Activated CD4-positive, alpha-beta T cell treated with anti-CD3 and anti-CD28 coated beads, Interleukin-2, Interleukin-6, amounts not matched to agents 100 ng/mL and 50 ng/mL, durations not matched to agents 16 hours and 8 hours (primary cell): Measurements from ENCODE around the gene LAGE3.

Experiments used
- DNase-seq: peaks from one replicate; pipeline ENCODE4 v3.0.0-alpha.2; 2020

LAGE3 gene

GRCh38 chrX:154478728-154479622, at the start of gene LAGE3:
Gene LAGE3 (minus strand): TSS chrX:154479281. CDS start chrX:154478915, 366 bp downstream.
- peak; percentile 95 for DNase-seq

GRCh38 chrX:154526901-154527675, 48.0 kb upstream of the LAGE3 start:
- peak; percentile 69 for DNase-seq

- DNase-seq: no peak
These were observed 46.8 kb upstream of the LAGE3 start for GRCh38 chrX:154525606-154526490.

GRCh38 chrX:154519389-154519788, 40.3 kb upstream of the LAGE3 start:
- DNase-seq: no peak

- DNase-seq: no peak
These were observed 38.2 kb upstream of the LAGE3 start for GRCh38 chrX:154517101-154517781.

GRCh38 chrX:154516656-154517100, 37.6 kb upstream of the LAGE3 start:
- no peak for DNase-seq

- peak; percentile 96 for DNase-seq
These were observed 37.0 kb upstream of the LAGE3 start, which contains the start of gene FAM3A for GRCh38 chrX:154515966-154516655. Gene FAM3A (minus strand): TSS chrX:154516232. CDS start chrX:154515772, 460 bp downstream.

GRCh38 chrX:154515090-154515965, 36.2 kb upstream of the LAGE3 start:
- no peak for DNase-seq

GRCh38 chrX:154513716-154514115, 34.6 kb upstream of the LAGE3 start:
- DNase-seq: no peak

GRCh38 chrX:154512879-154513553, 33.9 kb upstream of the LAGE3 start:
- no peak for DNase-seq

- DNase-seq: no peak
These were observed 32.7 kb upstream of the LAGE3 start for GRCh38 chrX:154511761-154512160.

- no peak for DNase-seq
These were observed 30.4 kb upstream of the LAGE3 start for GRCh38 chrX:154509455-154509854.

- DNase-seq: no peak
These were observed 29.3 kb upstream of the LAGE3 start for GRCh38 chrX:154508384-154508745.

GRCh38 chrX:154507673-154508383, 28.7 kb upstream of the LAGE3 start:
- DNase-seq: no peak

- no peak for DNase-seq
These were observed 27.6 kb upstream of the LAGE3 start for GRCh38 chrX:154506483-154507332.

GRCh38 chrX:154505734-154506133, 26.7 kb upstream of the LAGE3 start:
- no peak for DNase-seq

- DNase-seq: no peak
These were observed 23.9 kb upstream of the LAGE3 start for GRCh38 chrX:154502989-154503388.

GRCh38 chrX:154502098-154502497, 23.0 kb upstream of the LAGE3 start:
- no peak for DNase-seq
